ENCODE data around the gene GPC5. TPM values are rescaled to one million over a fixed set of nuclear protein-coding genes. Genes with fewer than 3 reads are reported as not detected.

Gene GPC5
- total RNA-seq, 1 donor from 2014 or later = 0.17 TPM

- TF ChIP-seq, protein P1, sequence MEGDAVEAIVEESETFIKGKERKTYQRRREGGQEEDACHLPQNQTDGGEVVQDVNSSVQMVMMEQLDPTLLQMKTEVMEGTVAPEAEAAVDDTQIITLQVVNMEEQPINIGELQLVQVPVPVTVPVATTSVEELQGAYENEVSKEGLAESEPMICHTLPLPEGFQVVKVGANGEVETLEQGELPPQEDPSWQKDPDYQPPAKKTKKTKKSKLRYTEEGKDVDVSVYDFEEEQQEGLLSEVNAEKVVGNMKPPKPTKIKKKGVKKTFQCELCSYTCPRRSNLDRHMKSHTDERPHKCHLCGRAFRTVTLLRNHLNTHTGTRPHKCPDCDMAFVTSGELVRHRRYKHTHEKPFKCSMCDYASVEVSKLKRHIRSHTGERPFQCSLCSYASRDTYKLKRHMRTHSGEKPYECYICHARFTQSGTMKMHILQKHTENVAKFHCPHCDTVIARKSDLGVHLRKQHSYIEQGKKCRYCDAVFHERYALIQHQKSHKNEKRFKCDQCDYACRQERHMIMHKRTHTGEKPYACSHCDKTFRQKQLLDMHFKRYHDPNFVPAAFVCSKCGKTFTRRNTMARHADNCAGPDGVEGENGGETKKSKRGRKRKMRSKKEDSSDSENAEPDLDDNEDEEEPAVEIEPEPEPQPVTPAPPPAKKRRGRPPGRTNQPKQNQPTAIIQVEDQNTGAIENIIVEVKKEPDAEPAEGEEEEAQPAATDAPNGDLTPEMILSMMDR (IDR thresholded peaks at IDR 0.05; ENCODE audit: insufficient read depth, low read length, poor library complexity, severe bottlenecking) = no peak
- no peak for DNase-seq (ENCODE audit: low read depth)
- no peaks in the 10 kb centered on the region for H3K36me3 ChIP-seq (ENCODE audit: control insufficient read depth, insufficient read depth, low read length)
- no peak overlapping the region for H3K4me3 ChIP-seq (ENCODE audit: low read depth, low read length)
- H3K27me3 ChIP-seq (ENCODE audit: control insufficient read depth, insufficient read depth, low read length) = no peaks in the 10 kb centered on the region
Measured at GRCh38 chr13:91456837-91457236, 58.4 kb downstream of the GPC5 start.

DNA sequence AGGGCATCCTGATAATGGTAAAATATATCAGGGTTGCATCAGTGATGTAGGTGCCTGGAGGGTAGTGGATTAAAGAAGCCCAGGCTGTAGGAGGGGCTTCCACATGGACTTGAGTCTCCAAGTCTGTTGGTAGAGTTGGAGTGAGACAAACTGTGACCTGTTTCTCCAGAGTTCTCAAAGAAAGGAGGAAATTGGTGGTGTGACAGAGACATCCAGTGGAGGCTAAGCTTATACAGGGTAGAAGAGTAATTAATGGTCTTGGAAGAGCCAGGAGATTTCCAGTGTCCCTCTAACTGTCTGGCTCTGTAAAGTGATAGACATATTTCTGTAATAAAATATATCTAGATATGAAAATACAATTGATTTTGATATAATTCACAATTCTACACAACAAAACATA lies 61.1 kb downstream of the GPC5 start:
- no peaks in the 10 kb centered on the region for H3K36me3 ChIP-seq (ENCODE audit: control insufficient read depth, insufficient read depth, low read length)
- TF ChIP-seq, protein P1 (IDR thresholded peaks at IDR 0.05; ENCODE audit: insufficient read depth, low read length, poor library complexity, severe bottlenecking) = no peak
- no peak overlapping the region for H3K4me3 ChIP-seq (ENCODE audit: low read depth, low read length)
- no peaks in the 10 kb centered on the region for H3K27me3 ChIP-seq (ENCODE audit: control insufficient read depth, insufficient read depth, low read length)
- DNase-seq (ENCODE audit: low read depth) = no peak

GRCh38 chr13:91464336-91464735 lies 65.9 kb downstream of the GPC5 start:
- TF ChIP-seq, protein P1 (IDR thresholded peaks at IDR 0.05; ENCODE audit: insufficient read depth, low read length, poor library complexity, severe bottlenecking) = no peak
- DNase-seq (ENCODE audit: low read depth) = no peak
- Histone ChIP-seq H3K4me3 (ENCODE audit: low read depth, low read length) (no peak overlapping the region), H3K36me3 (ENCODE audit: control insufficient read depth, insufficient read depth, low read length) (no peaks in the 10 kb centered on the region), H3K27me3 (ENCODE audit: control insufficient read depth, insufficient read depth, low read length) (no peaks in the 10 kb centered on the region)

- H3K4me3 ChIP-seq (ENCODE audit: low read depth, low read length) = no peak overlapping the region
- TF ChIP-seq, protein P1 (IDR thresholded peaks at IDR 0.05; ENCODE audit: insufficient read depth, low read length, poor library complexity, severe bottlenecking) = no peak
Measured at GRCh38 chr13:91467236-91467635, 68.8 kb downstream of the GPC5 start.

DNA sequence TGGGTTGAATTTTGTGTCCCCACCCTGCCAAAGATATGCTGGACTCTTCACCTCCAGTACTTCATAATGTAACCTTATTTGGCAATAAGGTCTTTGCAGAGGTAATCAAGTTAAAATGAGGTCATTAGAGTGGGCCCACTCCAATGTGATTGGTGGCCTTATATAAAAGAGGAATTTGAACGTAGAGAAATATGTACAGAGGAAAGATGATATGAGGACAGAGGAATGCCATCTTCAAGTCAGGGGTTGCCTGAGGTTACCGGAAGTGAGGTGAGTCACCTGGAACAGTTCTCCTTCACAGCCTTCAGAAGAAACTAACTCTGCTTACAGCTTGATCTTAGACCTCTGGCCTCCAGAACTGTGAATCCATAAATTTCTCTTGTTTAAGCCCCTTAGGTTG lies 69.9 kb downstream of the GPC5 start:
- no peak for DNase-seq (ENCODE audit: low read depth)
- H3K4me3 ChIP-seq (ENCODE audit: low read depth, low read length) = no peak overlapping the region
- no peaks in the 10 kb centered on the region for H3K36me3 ChIP-seq (ENCODE audit: control insufficient read depth, insufficient read depth, low read length)
- TF ChIP-seq, protein P1 (IDR thresholded peaks at IDR 0.05; ENCODE audit: insufficient read depth, low read length, poor library complexity, severe bottlenecking) = no peak
- H3K27me3 ChIP-seq (ENCODE audit: control insufficient read depth, insufficient read depth, low read length) = no peaks in the 10 kb centered on the region

More at GRCh38 chr13:91467236-91467635, 68.8 kb downstream of the GPC5 start:
- H3K36me3 ChIP-seq (ENCODE audit: control insufficient read depth, insufficient read depth, low read length) = no peaks in the 10 kb centered on the region
- no peak for DNase-seq (ENCODE audit: low read depth)
- no peaks in the 10 kb centered on the region for H3K27me3 ChIP-seq (ENCODE audit: control insufficient read depth, insufficient read depth, low read length)

GRCh38 chr13:91470084-91470621 lies 71.7 kb downstream of the GPC5 start:
- no peak overlapping the region for H3K4me3 ChIP-seq (ENCODE audit: low read depth, low read length)
- H3K36me3 ChIP-seq (ENCODE audit: control insufficient read depth, insufficient read depth, low read length) = no peaks in the 10 kb centered on the region
- no peaks in the 10 kb centered on the region for H3K27me3 ChIP-seq (ENCODE audit: control insufficient read depth, insufficient read depth, low read length)
- TF ChIP-seq, protein P1 (IDR thresholded peaks at IDR 0.05; ENCODE audit: insufficient read depth, low read length, poor library complexity, severe bottlenecking) = no peak
- DNase-seq (ENCODE audit: low read depth) = no peak
